Activated naive CD8-positive, alpha-beta T cell treated with anti-CD3 and anti-CD28 coated beads for 36 hours (primary cell): Measurements from ENCODE around the gene GBF1. TPM values are rescaled to one million over a fixed set of nuclear protein-coding genes. Genes with fewer than 3 reads are reported as not detected.
"Not testable (repeated sequence)": the region's sequence is repeated elsewhere in the genome, so short reads cannot be mapped to it uniquely, and the experiment has no call there.

Source experiments
- DNase-seq: peaks from one replicate; pipeline ENCODE4 v3.0.0; 2021
- H3K27ac Mint-ChIP-seq: one replicate; pipeline ENCODE4 v1.8.0; 2022; ENCODE audit warnings: mild to moderate bottlenecking, moderate library complexity, mixed read lengths
- H3K27me3 Mint-ChIP-seq: one replicate; pipeline ENCODE4 v1.8.0; 2022; ENCODE audit warnings: mild to moderate bottlenecking, mixed read lengths
- H3K36me3 Mint-ChIP-seq: one replicate; pipeline ENCODE4 v1.8.0; 2021; ENCODE audit warnings: mild to moderate bottlenecking, mixed read lengths
- H3K4me1 Mint-ChIP-seq: one replicate; pipeline ENCODE4 v1.8.0; 2021; ENCODE audit warnings: mixed read lengths
- H3K4me3 Mint-ChIP-seq: one replicate; pipeline ENCODE4 v1.8.0; 2022; ENCODE audit warnings: mild to moderate bottlenecking, moderate library complexity, mixed read lengths
- H3K9me3 Mint-ChIP-seq: one replicate; pipeline ENCODE4 v1.8.0; 2022; ENCODE audit warnings: mixed read lengths
- total RNA-seq, 2 experiments: library from RNA; stranded (reverse); gene quantifications; one replicate each; pipeline ENCODE4 v1.2.3, GENCODE V29; 2021

Gene GBF1
- total RNA-seq, result 10 to 100 TPM; 29.3 to 29.5 TPM

GRCh38 chr10:102245082-102245931 lies at the start of gene GBF1:
Gene GBF1 (plus strand): TSS chr10:102245532. CDS start chr10:102258939, 13,407 bp downstream.
- Mint-ChIP-seq H3K9me3 (no peaks in the 10 kb centered on the region), H3K4me3 (peak within 1 kb of the TSS; percentile 99), H3K27ac (peak within 1 kb of the TSS; percentile 94), H3K36me3 (peaks cover 12% of the 10 kb centered on the region), H3K27me3 (peaks cover 34% of the 10 kb centered on the region), H3K4me1 (peaks cover 40% of the 10 kb centered on the region)
- DNase-seq, result peak; percentile 90

DNA sequence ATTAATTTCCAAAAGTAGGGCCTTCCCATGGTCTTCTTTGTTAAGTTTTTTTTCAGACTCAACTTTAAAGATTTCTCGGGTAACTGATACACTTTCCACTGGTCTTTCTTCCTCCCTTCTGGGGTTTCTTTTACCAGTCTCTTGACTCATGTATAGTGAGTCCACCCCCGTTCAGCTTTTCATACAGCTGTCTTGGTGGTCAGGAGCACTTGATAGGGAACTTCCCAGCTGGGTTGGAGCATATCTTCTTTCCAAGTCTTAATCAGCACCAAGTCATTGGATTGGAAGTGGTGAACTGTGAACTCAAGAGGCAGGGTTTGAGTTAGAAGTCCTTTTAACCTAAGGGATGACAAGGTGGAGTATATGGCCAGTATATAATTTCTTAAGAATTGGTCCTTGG lies 48.4 kb upstream of the GBF1 start:
- Mint-ChIP-seq H3K9me3 (peaks cover 3% of the 10 kb centered on the region), H3K4me3 (no peak overlapping the region), H3K27ac (peak overlapping the region; percentile 49), H3K36me3 (peaks cover under 1% of the 10 kb centered on the region), H3K4me1 (peaks cover 6% of the 10 kb centered on the region), H3K27me3 (no peaks in the 10 kb centered on the region)
- DNase-seq, result peak; percentile 11

DNA sequence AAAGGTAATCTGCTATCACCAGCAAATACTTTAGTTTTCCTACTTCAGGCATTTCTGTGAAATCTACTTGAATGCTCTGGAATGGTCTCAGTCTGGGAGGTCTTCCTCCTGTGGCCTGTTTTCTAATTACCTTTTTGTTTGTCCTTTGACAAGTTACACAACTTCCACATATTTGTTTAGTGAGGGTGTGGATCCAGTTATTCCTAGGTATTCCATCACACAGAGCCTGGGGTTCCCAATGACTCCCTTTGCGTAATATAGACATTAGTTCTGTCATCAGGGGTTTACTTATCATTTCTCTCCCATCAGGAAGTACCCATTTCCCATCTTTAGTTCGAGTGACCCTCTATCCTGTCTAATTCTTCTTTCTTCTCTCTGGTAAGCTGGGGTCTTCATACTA lies 47.3 kb upstream of the GBF1 start:
- no peak for DNase-seq
- Mint-ChIP-seq H3K27ac (no peak overlapping the region), H3K27me3 (no peaks in the 10 kb centered on the region), H3K36me3 (no peaks in the 10 kb centered on the region), H3K4me1 (peaks cover 11% of the 10 kb centered on the region), H3K4me3 (no peak overlapping the region), H3K9me3 (no peaks in the 10 kb centered on the region)

GRCh38 chr10:102200751-102201640 lies 44.3 kb upstream of the GBF1 start:
- Mint-ChIP-seq H3K9me3 (peaks cover 8% of the 10 kb centered on the region), H3K4me1 (peaks cover 11% of the 10 kb centered on the region), H3K36me3 (peaks cover 2% of the 10 kb centered on the region), H3K27me3 (peaks cover 3% of the 10 kb centered on the region), H3K4me3 (no peak overlapping the region), H3K27ac (no peak overlapping the region)
- no peak for DNase-seq

DNA sequence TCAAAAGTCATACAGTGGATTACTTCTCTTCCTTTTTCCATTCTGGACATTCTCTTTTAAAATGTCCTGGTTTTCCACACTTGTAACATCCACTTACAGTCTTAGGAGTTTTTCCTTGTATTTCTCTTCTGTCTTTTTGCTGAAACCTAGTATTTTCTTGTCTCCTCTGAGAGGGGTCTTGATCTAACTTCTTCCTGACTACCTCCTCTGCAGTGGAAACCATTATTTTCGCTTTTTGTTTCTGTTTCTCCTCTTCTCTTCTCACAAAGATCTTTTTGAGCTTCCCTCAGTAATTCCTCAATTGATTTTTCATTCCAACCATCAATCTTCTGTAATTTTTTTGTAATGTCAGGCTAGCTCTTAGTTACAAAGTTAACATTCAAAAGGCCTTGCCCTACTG lies 42.9 kb upstream of the GBF1 start:
- Mint-ChIP-seq H3K4me1 (peaks cover 5% of the 10 kb centered on the region), H3K36me3 (peaks cover 2% of the 10 kb centered on the region), H3K9me3 (peaks cover 8% of the 10 kb centered on the region), H3K27me3 (peaks cover 3% of the 10 kb centered on the region), H3K27ac (peak overlapping the region; percentile 3), H3K4me3 (no peak overlapping the region)
- DNase-seq, result no peak

DNA sequence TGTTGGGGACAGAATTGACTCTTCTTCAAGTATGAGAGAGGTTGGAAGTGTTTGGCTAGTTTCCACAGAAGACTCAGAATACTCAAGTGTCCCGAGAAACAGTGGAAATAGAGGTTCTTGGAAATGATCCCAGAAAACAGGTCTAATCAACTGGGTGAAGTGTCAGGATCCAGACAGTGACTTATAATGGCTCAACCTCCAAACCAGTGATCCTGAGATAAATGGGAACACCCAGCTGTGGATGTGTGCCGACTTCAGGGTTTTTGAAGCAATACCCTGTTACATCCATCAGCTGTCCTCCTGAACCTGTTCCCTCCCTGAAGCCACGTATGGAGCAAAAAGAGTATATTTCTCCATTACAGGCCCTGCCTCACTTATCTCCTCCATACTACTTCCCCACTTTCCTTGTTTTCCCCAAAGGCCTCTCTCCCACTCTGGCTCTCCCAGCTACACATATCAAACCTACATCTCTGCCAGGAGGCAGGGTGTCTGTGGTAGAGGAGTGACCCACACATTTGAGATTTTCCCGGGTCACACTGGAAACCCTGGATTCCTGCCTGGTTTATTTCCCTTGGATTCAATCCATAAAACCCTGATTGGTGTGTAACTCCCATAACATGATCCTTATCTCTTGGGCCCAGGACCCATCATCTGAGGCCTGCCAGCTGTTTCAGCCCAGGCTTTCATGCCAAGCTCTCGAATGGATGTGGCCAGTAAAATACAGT lies 36.9 kb upstream of the GBF1 start:
- Mint-ChIP-seq H3K4me3 (no peak overlapping the region), H3K9me3 (peaks cover 8% of the 10 kb centered on the region), H3K36me3 (peaks cover 2% of the 10 kb centered on the region), H3K27me3 (peaks cover 3% of the 10 kb centered on the region), H3K27ac (no peak overlapping the region), H3K4me1 (no peaks in the 10 kb centered on the region)
- DNase-seq, result no peak

GRCh38 chr10:102211615-102212299 lies 33.6 kb upstream of the GBF1 start:
- no peaks in the 10 kb centered on the region for H3K9me3 Mint-ChIP-seq
- H3K36me3 Mint-ChIP-seq, result no peaks in the 10 kb centered on the region
- DNase-seq, result no peak
- H3K4me3 Mint-ChIP-seq, result no peak overlapping the region
- H3K4me1 Mint-ChIP-seq, result no peaks in the 10 kb centered on the region
- H3K27ac Mint-ChIP-seq, result no peak overlapping the region
- no peaks in the 10 kb centered on the region for H3K27me3 Mint-ChIP-seq

GRCh38 chr10:102213599-102213998 lies 31.7 kb upstream of the GBF1 start:
- not testable (repeated sequence) for H3K27ac Mint-ChIP-seq, DNase-seq, H3K36me3 Mint-ChIP-seq, H3K4me1 Mint-ChIP-seq, H3K27me3 Mint-ChIP-seq, H3K4me3 Mint-ChIP-seq, H3K9me3 Mint-ChIP-seq

- Mint-ChIP-seq H3K27me3 (peaks cover 6% of the 10 kb centered on the region), H3K9me3 (no peaks in the 10 kb centered on the region), H3K36me3 (no peaks in the 10 kb centered on the region), H3K4me1 (no peaks in the 10 kb centered on the region), H3K4me3 (no peak overlapping the region), H3K27ac (no peak overlapping the region)
- DNase-seq, result no peak
Measured at GRCh38 chr10:102219370-102219769, 26.0 kb upstream of the GBF1 start.

- no peak for DNase-seq
- H3K27me3 Mint-ChIP-seq, result peaks cover 6% of the 10 kb centered on the region
- no peak overlapping the region for H3K4me3 Mint-ChIP-seq
Measured at GRCh38 chr10:102220612-102221011, 24.7 kb upstream of the GBF1 start.

GRCh38 chr10:102222797-102223196 lies 22.5 kb upstream of the GBF1 start:
- Mint-ChIP-seq H3K27me3 (peaks cover 27% of the 10 kb centered on the region), H3K4me3 (no peak overlapping the region), H3K4me1 (peaks cover 7% of the 10 kb centered on the region), H3K9me3 (no peaks in the 10 kb centered on the region), H3K27ac (no peak overlapping the region), H3K36me3 (no peaks in the 10 kb centered on the region)
- DNase-seq, result no peak

More at GRCh38 chr10:102220612-102221011, 24.7 kb upstream of the GBF1 start:
- no peaks in the 10 kb centered on the region for H3K9me3 Mint-ChIP-seq
- no peaks in the 10 kb centered on the region for H3K36me3 Mint-ChIP-seq
- no peak overlapping the region for H3K27ac Mint-ChIP-seq
- H3K4me1 Mint-ChIP-seq, result no peaks in the 10 kb centered on the region

DNA sequence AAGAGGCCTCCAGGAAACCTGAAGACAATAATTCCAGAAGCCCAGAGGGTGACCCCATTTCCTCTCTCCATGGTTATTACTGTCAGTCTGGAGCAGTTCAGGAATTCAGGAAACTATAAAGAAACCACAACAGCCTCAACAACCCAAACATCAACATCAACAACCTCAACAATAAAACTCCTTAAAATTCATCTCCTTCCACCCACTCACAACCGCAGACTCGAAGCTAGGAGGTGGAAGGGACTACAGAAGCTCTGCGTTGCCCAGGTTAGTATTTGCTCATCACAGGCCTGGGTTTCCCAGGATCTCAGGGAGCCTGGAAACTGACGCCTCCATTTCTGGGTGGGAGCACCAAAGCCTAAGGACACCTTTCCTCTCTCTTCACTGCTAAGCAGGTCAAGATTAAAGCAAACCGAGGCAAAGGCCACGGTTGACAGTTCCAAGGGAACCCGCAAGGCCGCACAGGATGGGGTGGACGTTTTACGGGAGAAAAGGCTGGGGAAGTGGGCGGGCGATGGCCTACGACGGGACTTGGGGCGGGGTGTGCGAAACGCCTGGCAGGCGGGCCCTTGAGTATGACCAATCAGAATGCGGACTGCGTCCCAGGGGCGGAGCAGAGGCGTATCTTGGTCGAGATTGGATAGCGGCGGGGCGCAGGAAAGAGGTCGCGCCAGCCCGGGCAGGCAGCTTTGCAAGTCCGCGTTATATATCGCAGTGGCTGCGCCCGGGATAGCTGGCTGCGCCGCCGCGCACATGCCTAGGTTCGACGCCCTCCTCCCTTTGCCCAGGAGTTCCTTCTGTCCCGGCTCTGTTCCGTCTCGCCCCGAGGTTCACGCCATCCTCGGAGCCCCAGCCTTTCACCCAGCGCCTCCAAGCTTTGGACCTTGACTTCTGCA lies 19.4 kb upstream of the GBF1 start, which contains the start of gene ELOVL3:
TSS of gene ELOVL3 (plus strand) at position 654 of the 896 bp plus-strand sequence. CDS start 250 bp downstream, outside the sequence.
- peaks cover 57% of the 10 kb centered on the region for H3K27me3 Mint-ChIP-seq
- no peaks in the 10 kb centered on the region for H3K9me3 Mint-ChIP-seq
- H3K4me1 Mint-ChIP-seq, result peaks cover 11% of the 10 kb centered on the region
- no peak within 1 kb of the TSS for H3K27ac Mint-ChIP-seq
- peak within 1 kb of the TSS; percentile 43 for H3K4me3 Mint-ChIP-seq
- peak; percentile 86 for DNase-seq
- H3K36me3 Mint-ChIP-seq, result no peaks in the 10 kb centered on the region

GRCh38 chr10:102226542-102226870 lies 18.8 kb upstream of the GBF1 start:
- H3K9me3 Mint-ChIP-seq, result no peaks in the 10 kb centered on the region
- DNase-seq, result no peak
- H3K4me3 Mint-ChIP-seq, result peak overlapping the region; percentile 43
- H3K27ac Mint-ChIP-seq, result no peak overlapping the region
- H3K36me3 Mint-ChIP-seq, result no peaks in the 10 kb centered on the region
- peaks cover 11% of the 10 kb centered on the region for H3K4me1 Mint-ChIP-seq
- peaks cover 62% of the 10 kb centered on the region for H3K27me3 Mint-ChIP-seq
